Mesodermal cell (in vitro differentiated cells): Measurements from ENCODE around the gene UNC50.
"Not testable (repeated sequence)": the region's sequence is repeated elsewhere in the genome, so short reads cannot be mapped to it uniquely, and the experiment has no call there.

Experiments used
- H3K27ac ChIP-seq: 2 replicates; pipeline ENCODE4 v1.7.0; 2013; ENCODE audit warnings: mild to moderate bottlenecking, low read depth, low read length, moderate library complexity; ENCODE audit not compliant: severe bottlenecking
- H3K36me3 ChIP-seq: 2 replicates; pipeline ENCODE4 v1.7.1; 2013; ENCODE audit warnings: mild to moderate bottlenecking, low read length, moderate library complexity; ENCODE audit not compliant: control insufficient read depth, insufficient read depth
- H3K4me1 ChIP-seq: one replicate; pipeline ENCODE4 v1.7.1; 2013; ENCODE audit warnings: mild to moderate bottlenecking, low read length; ENCODE audit not compliant: insufficient read depth, control insufficient read depth, poor library complexity, severe bottlenecking
- H3K4me3 ChIP-seq: 2 replicates; pipeline ENCODE4 v1.7.0; 2013; ENCODE audit warnings: low read length, control low read depth, mild to moderate bottlenecking; ENCODE audit not compliant: insufficient read depth, poor library complexity, severe bottlenecking; ENCODE audit errors: extremely low read depth
- H3K9me3 ChIP-seq: 2 replicates; pipeline ENCODE4 v1.7.1; 2013; ENCODE audit warnings: mild to moderate bottlenecking, low read length, moderate library complexity; ENCODE audit not compliant: control insufficient read depth
- WGBS, 2 experiments: methylation state at CpG; one replicate each; pipeline ENCODE4 v1.1.5; 2013; ENCODE audit warnings: missing lambda C conversion rate in 2 of 2; ENCODE audit not compliant: insufficient coverage in 2 of 2; 5-methylcytosine and 5-hydroxymethylcytosine counted together

UNC50 gene

GRCh38 chr2:98648451-98648850, 40.1 kb downstream of the UNC50 start:
- Histone ChIP-seq H3K36me3 (no peaks in the 10 kb centered on the region), H3K4me3 (no peak overlapping the region), H3K9me3 (no peaks in the 10 kb centered on the region), H3K27ac (no peak overlapping the region), H3K4me1 (no peaks in the 10 kb centered on the region)
- WGBS, 2 experiments: 100% methylated on average over 2 of the region's 4 CpGs; no CpG with 5 or more reads in 1 of the 2 experiments

GRCh38 chr2:98649135-98649991, 41.0 kb downstream of the UNC50 start:
- Histone ChIP-seq H3K4me1 (no peaks in the 10 kb centered on the region), H3K36me3 (no peaks in the 10 kb centered on the region), H3K27ac (peak overlapping the region; percentile 57), H3K9me3 (no peaks in the 10 kb centered on the region), H3K4me3 (no peak overlapping the region)
- 0% methylated on average over 1 to 2 of the region's 4 CpGs for WGBS, 2 experiments

- WGBS, 2 experiments: no CpG with 5 or more reads among the region's 1 CpG
- Histone ChIP-seq H3K4me1 (no peaks in the 10 kb centered on the region), H3K9me3 (no peaks in the 10 kb centered on the region), H3K36me3 (no peaks in the 10 kb centered on the region), H3K27ac (no peak overlapping the region), H3K4me3 (no peak overlapping the region)
Observed at GRCh38 chr2:98649992-98650375, 41.6 kb downstream of the UNC50 start.

- WGBS, 2 experiments: no CpG with 5 or more reads among the region's 1 CpG
Observed at GRCh38 chr2:98650998-98651397, 42.6 kb downstream of the UNC50 start.

GRCh38 chr2:98654699-98655495, 46.5 kb downstream of the UNC50 start:
- WGBS, 2 experiments: 100% methylated on average over 1 of the region's 3 CpGs; no CpG with 5 or more reads in 1 of the 2 experiments

More at GRCh38 chr2:98650998-98651397, 42.6 kb downstream of the UNC50 start:
- H3K4me1 ChIP-seq: no peaks in the 10 kb centered on the region
- no peak overlapping the region for H3K27ac ChIP-seq
- H3K4me3 ChIP-seq: no peak overlapping the region
- no peaks in the 10 kb centered on the region for H3K9me3 ChIP-seq
- H3K36me3 ChIP-seq: no peaks in the 10 kb centered on the region

GRCh38 chr2:98656800-98657199, 48.4 kb downstream of the UNC50 start:
- WGBS, 2 experiments: 81% methylated on average over 3 of the region's 4 CpGs; no CpG with 5 or more reads in 1 of the 2 experiments
- H3K4me3 ChIP-seq: no peak overlapping the region
- no peak overlapping the region for H3K27ac ChIP-seq
- H3K4me1 ChIP-seq: no peaks in the 10 kb centered on the region
- peaks cover 5% of the 10 kb centered on the region for H3K9me3 ChIP-seq
- H3K36me3 ChIP-seq: no peaks in the 10 kb centered on the region

More at GRCh38 chr2:98654699-98655495, 46.5 kb downstream of the UNC50 start:
- no peak overlapping the region for H3K27ac ChIP-seq
- no peaks in the 10 kb centered on the region for H3K9me3 ChIP-seq
- H3K36me3 ChIP-seq: no peaks in the 10 kb centered on the region
- H3K4me1 ChIP-seq: no peaks in the 10 kb centered on the region
- no peak overlapping the region for H3K4me3 ChIP-seq

- Histone ChIP-seq H3K27ac (no peak overlapping the region), H3K4me1 (no peaks in the 10 kb centered on the region), H3K9me3 (peaks cover 5% of the 10 kb centered on the region), H3K36me3 (no peaks in the 10 kb centered on the region), H3K4me3 (no peak overlapping the region)
- WGBS, 2 experiments: 93 to 100% methylated on average over 1 to 2 of the region's 4 CpGs
Observed at GRCh38 chr2:98658816-98659490, 50.6 kb downstream of the UNC50 start.

GRCh38 chr2:98659491-98659840, 51.1 kb downstream of the UNC50 start:
- not testable (repeated sequence) for H3K4me3 ChIP-seq, H3K27ac ChIP-seq, H3K36me3 ChIP-seq, H3K9me3 ChIP-seq, H3K4me1 ChIP-seq
- 83 to 100% methylated on average over 1 to 2 of the region's 3 CpGs for WGBS, 2 experiments

GRCh38 chr2:98663511-98664090, 55.2 kb downstream of the UNC50 start:
- H3K9me3 ChIP-seq: peaks cover 5% of the 10 kb centered on the region
- no peaks in the 10 kb centered on the region for H3K36me3 ChIP-seq
- H3K4me1 ChIP-seq: no peaks in the 10 kb centered on the region
- no peak overlapping the region for H3K4me3 ChIP-seq
- H3K27ac ChIP-seq: no peak overlapping the region
- WGBS, 2 experiments: 91 to 93% methylated on average over 8 to 11 of the region's 12 CpGs

GRCh38 chr2:98664323-98664722, 55.9 kb downstream of the UNC50 start:
- H3K9me3 ChIP-seq: peaks cover 5% of the 10 kb centered on the region
- H3K4me3 ChIP-seq: no peak overlapping the region
- H3K27ac ChIP-seq: no peak overlapping the region
- WGBS, 2 experiments: 86 to 88% methylated on average over 1 to 2 of the region's 3 CpGs
- no peaks in the 10 kb centered on the region for H3K36me3 ChIP-seq
- H3K4me1 ChIP-seq: no peaks in the 10 kb centered on the region
